ENCODE data around the gene CDHR3. TPM values are rescaled to one million over a fixed set of nuclear protein-coding genes. Genes with fewer than 3 reads are reported as not detected.

The CDHR3 gene
- total and polyA plus RNA-seq, 2 donors from 2014 or later, result 3.6 to 7.1 TPM

- FAIRE-seq (no peak), DNase-seq (no peak)
- H3K9ac ChIP-seq (ENCODE audit: low read length in 3 of 3), result no peak overlapping the region
- intact Hi-C loops (cut with DNase I), result no loop called here
- TF ChIP-seq, protein P1, sequence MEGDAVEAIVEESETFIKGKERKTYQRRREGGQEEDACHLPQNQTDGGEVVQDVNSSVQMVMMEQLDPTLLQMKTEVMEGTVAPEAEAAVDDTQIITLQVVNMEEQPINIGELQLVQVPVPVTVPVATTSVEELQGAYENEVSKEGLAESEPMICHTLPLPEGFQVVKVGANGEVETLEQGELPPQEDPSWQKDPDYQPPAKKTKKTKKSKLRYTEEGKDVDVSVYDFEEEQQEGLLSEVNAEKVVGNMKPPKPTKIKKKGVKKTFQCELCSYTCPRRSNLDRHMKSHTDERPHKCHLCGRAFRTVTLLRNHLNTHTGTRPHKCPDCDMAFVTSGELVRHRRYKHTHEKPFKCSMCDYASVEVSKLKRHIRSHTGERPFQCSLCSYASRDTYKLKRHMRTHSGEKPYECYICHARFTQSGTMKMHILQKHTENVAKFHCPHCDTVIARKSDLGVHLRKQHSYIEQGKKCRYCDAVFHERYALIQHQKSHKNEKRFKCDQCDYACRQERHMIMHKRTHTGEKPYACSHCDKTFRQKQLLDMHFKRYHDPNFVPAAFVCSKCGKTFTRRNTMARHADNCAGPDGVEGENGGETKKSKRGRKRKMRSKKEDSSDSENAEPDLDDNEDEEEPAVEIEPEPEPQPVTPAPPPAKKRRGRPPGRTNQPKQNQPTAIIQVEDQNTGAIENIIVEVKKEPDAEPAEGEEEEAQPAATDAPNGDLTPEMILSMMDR (IDR thresholded peaks at IDR 0.05; ENCODE audit: borderline replicate concordance, extremely low read depth, insufficient read depth), result no peak
- H3K27me3 ChIP-seq (ENCODE audit: control insufficient read depth, insufficient read depth, low read length), result no peaks in the 10 kb centered on the region
- no peaks in the 10 kb centered on the region for H3K9me3 ChIP-seq (ENCODE audit: control insufficient read depth in 2 of 3, insufficient read depth in 1 of 3, low read length in 3 of 3)
- H3K27ac ChIP-seq (ENCODE audit: low read depth in 2 of 2, low read length in 2 of 2), result no peak overlapping the region
- no peak overlapping the region for H3K4me3 ChIP-seq (ENCODE audit: low read length in 3 of 3)
- no peaks in the 10 kb centered on the region for H3K4me1 ChIP-seq (ENCODE audit: control insufficient read depth in 2 of 3, insufficient read depth in 2 of 3, low read depth in 1 of 3, low read length in 3 of 3)
- H3K36me3 ChIP-seq (ENCODE audit: control insufficient read depth in 2 of 3, insufficient read depth in 3 of 3, low read length in 3 of 3), result no peaks in the 10 kb centered on the region
These were observed 45.4 kb upstream of the CDHR3 start for GRCh38 chr7:105917659-105918058.

- no peak for FAIRE-seq
- no peak for DNase-seq
- Histone ChIP-seq H3K27me3 (ENCODE audit: control insufficient read depth, insufficient read depth, low read length) (no peaks in the 10 kb centered on the region), H3K9me3 (ENCODE audit: control insufficient read depth in 2 of 3, insufficient read depth in 1 of 3, low read length in 3 of 3) (peaks cover 0 to 7% (median 0%) of the 10 kb centered on the region in 3 donors), H3K9ac (ENCODE audit: low read length in 3 of 3) (no peak overlapping the region), H3K4me1 (ENCODE audit: control insufficient read depth in 2 of 3, insufficient read depth in 2 of 3, low read depth in 1 of 3, low read length in 3 of 3) (no peaks in the 10 kb centered on the region), H3K27ac (ENCODE audit: low read depth in 2 of 2, low read length in 2 of 2) (no peak overlapping the region), H3K4me3 (ENCODE audit: low read length in 3 of 3) (no peak overlapping the region), H3K36me3 (ENCODE audit: control insufficient read depth in 2 of 3, insufficient read depth in 3 of 3, low read length in 3 of 3) (no peaks in the 10 kb centered on the region)
- intact Hi-C loops (cut with DNase I), result no loop called here
- TF ChIP-seq, protein P1 (IDR thresholded peaks at IDR 0.05; ENCODE audit: borderline replicate concordance, extremely low read depth, insufficient read depth), result no peak
These were observed 42.3 kb upstream of the CDHR3 start for GRCh38 chr7:105920766-105921165.

DNA sequence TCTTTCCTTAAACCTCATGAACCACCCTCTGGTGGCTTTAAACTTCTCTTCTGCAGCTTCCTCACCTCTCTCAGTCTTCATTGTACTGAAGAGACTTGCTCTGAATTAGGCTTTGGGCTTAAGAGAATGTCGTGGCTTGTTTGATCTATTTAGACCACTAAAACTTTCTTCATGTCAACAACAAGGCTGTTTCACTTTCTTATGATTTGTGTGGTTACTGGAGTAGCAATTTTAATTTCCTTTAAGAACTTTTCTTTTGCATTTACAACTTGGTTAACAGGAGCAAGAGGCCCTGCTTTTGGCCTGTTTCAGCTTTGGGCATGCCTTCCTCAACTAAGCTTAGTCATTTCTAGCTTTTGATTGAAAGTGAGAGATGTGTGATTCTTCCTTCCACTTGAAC lies 38.1 kb upstream of the CDHR3 start:
- intact Hi-C loops (cut with DNase I), result no loop called here
- H3K27me3 ChIP-seq (ENCODE audit: control insufficient read depth, insufficient read depth, low read length), result no peaks in the 10 kb centered on the region
- H3K4me3 ChIP-seq (ENCODE audit: low read length in 3 of 3), result no peak overlapping the region
- no peak overlapping the region for H3K9ac ChIP-seq (ENCODE audit: low read length in 3 of 3)
- no peak overlapping the region for H3K27ac ChIP-seq (ENCODE audit: low read depth in 2 of 2, low read length in 2 of 2)
- DNase-seq (no peak), FAIRE-seq (no peak)
- no peaks in the 10 kb centered on the region for H3K36me3 ChIP-seq (ENCODE audit: control insufficient read depth in 2 of 3, insufficient read depth in 3 of 3, low read length in 3 of 3)
- no peaks in the 10 kb centered on the region for H3K4me1 ChIP-seq (ENCODE audit: control insufficient read depth in 2 of 3, insufficient read depth in 2 of 3, low read depth in 1 of 3, low read length in 3 of 3)
- TF ChIP-seq, protein P1 (IDR thresholded peaks at IDR 0.05; ENCODE audit: borderline replicate concordance, extremely low read depth, insufficient read depth), result no peak
- H3K9me3 ChIP-seq (ENCODE audit: control insufficient read depth in 2 of 3, insufficient read depth in 1 of 3, low read length in 3 of 3), result peaks cover 0 to 7% (median 0%) of the 10 kb centered on the region in 3 donors

- intact Hi-C loops (cut with DNase I), result no loop called here
- no peak for FAIRE-seq
These were observed 36.9 kb upstream of the CDHR3 start for GRCh38 chr7:105926131-105926530.

More at GRCh38 chr7:105926131-105926530, 36.9 kb upstream of the CDHR3 start:
- no peak overlapping the region for H3K4me3 ChIP-seq (ENCODE audit: low read length in 3 of 3)
- TF ChIP-seq, protein P1 (IDR thresholded peaks at IDR 0.05; ENCODE audit: borderline replicate concordance, extremely low read depth, insufficient read depth), result no peak
- H3K27ac ChIP-seq (ENCODE audit: low read depth in 2 of 2, low read length in 2 of 2), result no peak overlapping the region
- no peaks in the 10 kb centered on the region for H3K36me3 ChIP-seq (ENCODE audit: control insufficient read depth in 2 of 3, insufficient read depth in 3 of 3, low read length in 3 of 3)
- no peak overlapping the region for H3K9ac ChIP-seq (ENCODE audit: low read length in 3 of 3)
- H3K9me3 ChIP-seq (ENCODE audit: control insufficient read depth in 2 of 3, insufficient read depth in 1 of 3, low read length in 3 of 3), result peaks cover 0 to 7% (median 0%) of the 10 kb centered on the region in 3 donors
- no peaks in the 10 kb centered on the region for H3K27me3 ChIP-seq (ENCODE audit: control insufficient read depth, insufficient read depth, low read length)
- H3K4me1 ChIP-seq (ENCODE audit: control insufficient read depth in 2 of 3, insufficient read depth in 2 of 3, low read depth in 1 of 3, low read length in 3 of 3), result no peaks in the 10 kb centered on the region
- DNase-seq, result no peak

All from kidney (tissue), 14 donors.